IMR-90 (cell line): ENCODE data around the gene WDFY2. TPM values are rescaled to one million over a fixed set of nuclear protein-coding genes. Genes with fewer than 3 reads are reported as not detected.

ENCODE experiments used
- ATAC-seq: fragments of 200-7000 bp; cut with Tn5 transposase; 2 replicates; pipeline ENCODE4 v1.9.1; 2020; ENCODE audit warnings: low read depth, mild to moderate bottlenecking, moderate library complexity
- BruUV-seq: library from RNA; stranded (reverse); fragments of 400-500 nt; replicated peaks from 2 replicates; lab custom pipeline; 2021; lab: Mats Ljungman, UMichigan
- CTCF ChIA-PET: fragments of 300-600 bp; formaldehyde crosslinking; extraction: SDS; loops from one replicate; lab custom pipeline; 2021; ENCODE audit warnings: antibody characterized with exemption; lab: Yijun Ruan, JAX
- POLR2A ChIA-PET: fragments of 300-600 bp; sonication (Branson Sonifier 250); formaldehyde crosslinking; loops from one replicate; lab custom pipeline; 2022; ENCODE audit warnings: antibody characterized with exemption; ENCODE audit not compliant: unreplicated experiment; lab: Charles Lee
- DNase-seq: peaks from one replicate; pipeline ENCODE4 v3.0.0; 2013
- H2AFZ ChIP-seq: replicated peaks from 2 replicates; pipeline ENCODE3; 2013; ENCODE audit warnings: low read length, mild to moderate bottlenecking; ENCODE audit not compliant: poor library complexity
- H2AK5ac ChIP-seq: 2 replicates; pipeline ENCODE4 v1.6.1; 2013; ENCODE audit warnings: low read depth, low read length, inconsistent platforms
- H2AK9ac ChIP-seq: replicated peaks from 2 replicates; pipeline ENCODE3; 2013; ENCODE audit warnings: mild to moderate bottlenecking, low read depth, low read length, moderate library complexity; ENCODE audit not compliant: poor library complexity
- H2BK120ac ChIP-seq: 2 replicates; pipeline ENCODE4 v1.6.1; 2013; ENCODE audit warnings: low read depth, low read length, inconsistent platforms
- H2BK15ac ChIP-seq: 3 replicates; pipeline ENCODE4 v1.6.1; 2013; ENCODE audit warnings: low read depth, low read length, inconsistent platforms
- H2BK20ac ChIP-seq: 2 replicates; pipeline ENCODE4 v1.6.1; 2013; ENCODE audit warnings: low read depth, mild to moderate bottlenecking, inconsistent platforms, low read length, moderate library complexity
- H2BK5ac ChIP-seq: 2 replicates; pipeline ENCODE4 v1.6.1; 2013; ENCODE audit warnings: mild to moderate bottlenecking, low read depth, low read length, inconsistent platforms; ENCODE audit not compliant: poor library complexity, severe bottlenecking
- H3K14ac ChIP-seq: replicated peaks from 2 replicates; pipeline ENCODE4 v1.6.1; 2013; ENCODE audit warnings: low read depth, low read length, inconsistent platforms
- H3K18ac ChIP-seq: 2 replicates; pipeline ENCODE4 v1.6.1; 2013; ENCODE audit warnings: low read depth, low read length, control low read depth
- H3K23ac ChIP-seq: 2 replicates; pipeline ENCODE4 v1.6.1; 2013; ENCODE audit warnings: low read depth, low read length, inconsistent platforms
- H3K27ac ChIP-seq: 2 replicates; pipeline ENCODE4 v1.5.1; 2013; ENCODE audit warnings: mild to moderate bottlenecking, control low read depth, low read length; ENCODE audit not compliant: insufficient read depth
- H3K27me3 ChIP-seq: 2 replicates; pipeline ENCODE4 v1.6.1; 2013; ENCODE audit warnings: low read length; ENCODE audit not compliant: control insufficient read depth, insufficient read depth
- H3K36me3 ChIP-seq: 2 replicates; pipeline ENCODE4 v1.6.1; 2013; ENCODE audit warnings: low read length, mixed read lengths; ENCODE audit not compliant: control insufficient read depth, insufficient read depth
- H3K4ac ChIP-seq: 2 replicates; pipeline ENCODE4 v1.6.1; 2013; ENCODE audit warnings: low read depth, low read length, inconsistent platforms
- H3K4me1 ChIP-seq: 2 replicates; pipeline ENCODE4 v1.6.1; 2013; ENCODE audit warnings: low read length, mixed read lengths; ENCODE audit not compliant: control insufficient read depth, insufficient read depth
- H3K4me2 ChIP-seq: 2 replicates; pipeline ENCODE4 v1.6.1; 2013; ENCODE audit warnings: low read depth, mild to moderate bottlenecking, control low read depth, low read length, moderate library complexity
- H3K4me3 ChIP-seq: 2 replicates; pipeline ENCODE4 v1.5.1; 2013; ENCODE audit warnings: low read depth, mild to moderate bottlenecking, control low read depth, low read length, moderate library complexity; ENCODE audit not compliant: insufficient read depth
- H3K56ac ChIP-seq: 2 replicates; pipeline ENCODE4 v1.6.1; 2013; ENCODE audit warnings: low read length, inconsistent platforms; ENCODE audit not compliant: insufficient read depth; ENCODE audit errors: extremely low read depth
- H3K79me1 ChIP-seq, 2 experiments: 2 replicates each; pipeline ENCODE4 v1.6.1; 2013; ENCODE audit warnings: low read length in 2 of 2, inconsistent platforms in 1 of 2, low read depth in 1 of 2
- H3K9ac ChIP-seq: 2 replicates; pipeline ENCODE4 v1.6.1; 2013; ENCODE audit warnings: low read depth, low read length, control low read depth
- H3K9me1 ChIP-seq: 2 replicates; pipeline ENCODE4 v1.6.1; 2013; ENCODE audit warnings: low read length, inconsistent platforms; ENCODE audit not compliant: insufficient read depth
- H3K9me3 ChIP-seq: 2 replicates; pipeline ENCODE4 v1.6.1; 2013; ENCODE audit warnings: low read length; ENCODE audit not compliant: control insufficient read depth, insufficient read depth
- H4K20me1 ChIP-seq: 2 replicates; pipeline ENCODE4 v1.6.1; 2013; ENCODE audit warnings: low read length, inconsistent platforms; ENCODE audit not compliant: insufficient read depth
- H4K5ac ChIP-seq: 2 replicates; pipeline ENCODE4 v1.6.1; 2013; ENCODE audit warnings: mild to moderate bottlenecking, low read depth, low read length, control low read depth
- H4K8ac ChIP-seq, 2 experiments: 2 replicates each; pipeline ENCODE4 v1.6.1; 2013; ENCODE audit warnings: low read depth in 2 of 2, low read length in 2 of 2, control low read depth in 1 of 2, inconsistent platforms in 1 of 2
- H4K91ac ChIP-seq: 2 replicates; pipeline ENCODE4 v1.6.1; 2013; ENCODE audit warnings: low read depth, low read length, inconsistent platforms; ENCODE audit not compliant: insufficient read depth
- MAZ ChIP-seq: IDR thresholded peaks from 2 replicates; pipeline ENCODE4 v1.6.1; 2012; ENCODE audit warnings: low read depth, mild to moderate bottlenecking, low read length, improper control_type of control experiment, moderate library complexity, borderline replicate concordance
- POLR2A ChIP-seq: IDR thresholded peaks from 2 replicates; pipeline ENCODE4 v1.6.1; 2012; ENCODE audit warnings: mild to moderate bottlenecking, low read depth, low read length
- WGBS, 2 experiments: methylation state at CpG; one replicate each; pipeline versions ENCODE4 v1.1.5 to v1.1.7; 2013; ENCODE audit warnings: missing lambda C conversion rate in 2 of 2; ENCODE audit not compliant: insufficient read length in 1 of 2; ENCODE audit errors: extremely low coverage in 2 of 2; 5-methylcytosine and 5-hydroxymethylcytosine counted together
- dilution Hi-C: fragments of 300-500 bp; cut with HindIII; formaldehyde crosslinking; loops from one replicate; pipeline ENCODE4 v1.14.3; 2018; ENCODE audit warnings: low sequenced_read_pairs; ENCODE audit not compliant: unreplicated experiment
- in situ Hi-C: fragments of 300-500 bp; cut with MboI; formaldehyde crosslinking; loops from 3 replicates; pipeline ENCODE4 v1.14.3; 2019; ENCODE audit warnings: low sequenced_read_pairs, inconsistent platforms, mixed read lengths
- intact Hi-C: fragments of 100-400 bp; cut with micrococcal nuclease; formaldehyde crosslinking; loops from 2 replicates; pipeline ENCODE4 v1.10.0; 2022
- polyA plus RNA-seq, 3 experiments: library from polyadenylated mRNA; depleted of rRNA; stranded (reverse); fragments of >200 nt; gene quantifications; 2 replicates each; pipeline ENCODE4 v1.2.3, GENCODE V29; 2012; ENCODE audit warnings: low replicate concordance in 1 of 3
- total RNA-seq: library from RNA; depleted of rRNA; stranded (reverse); fragments of >200 nt; gene quantifications from 2 replicates; pipeline ENCODE4 v1.2.3, GENCODE V29; 2012

Gene WDFY2
- total and polyA plus RNA-seq, 2 of the 4 experiments (the other 2 are of a cell fraction), result 4.3 to 5.4 TPM

GRCh38 chr13:51793570-51794271 is 209.5 kb downstream of the WDFY2 start (continued):
- no peak for TF ChIP-seq MAZ

GRCh38 chr13:51794964-51795363 is 210.7 kb downstream of the WDFY2 start:
- peaks cover 10% of the 10 kb centered on the region for H3K4me1 ChIP-seq
- H2BK5ac ChIP-seq, result no peak overlapping the region
- H3K23ac ChIP-seq, result no peak overlapping the region
- intact Hi-C loops, result no loop called here
- 0 out of 4 replicates have a peak, but pooled peaks cover 0 to 5% of the 10 kb centered on the region in 2 experiments for H3K79me1 ChIP-seq
- peaks cover 12% of the 10 kb centered on the region for H3K9me1 ChIP-seq
- H3K27me3 ChIP-seq, result no peaks in the 10 kb centered on the region
- dilution Hi-C loops, result no loop called here
- H4K20me1 ChIP-seq, result no peaks in the 10 kb centered on the region
- H3K18ac ChIP-seq, result no peak overlapping the region
- in situ Hi-C loops, result loop anchor here (5.0 kb wide), 1 partner anchor 353 kb away; no protein-coding TSS in a partner anchor
- no peak overlapping the region for H3K9ac ChIP-seq
- 0 out of 2 replicates have a peak overlapping the region, but pooled peaks have one; percentile 62 for H2AK5ac ChIP-seq
- no peak for TF ChIP-seq POLR2A
- no peak overlapping the region for H3K14ac ChIP-seq
- H3K56ac ChIP-seq, result no peak overlapping the region
- no peak overlapping the region; the same call in 1 of the 2 replicates for H3K4ac ChIP-seq
- no peak overlapping the region for H2BK15ac ChIP-seq
- H3K4me3 ChIP-seq, result no peak overlapping the region
- WGBS, 2 experiments, result 100% methylated on average over 3 of the region's 4 CpGs; no CpG with 5 or more reads in 1 of the 2 experiments
- ATAC-seq, result no peak
- no peak overlapping the region for H3K4me2 ChIP-seq
- peak overlapping the region; percentile 48; the same call in 1 of the 2 replicates for H4K91ac ChIP-seq
- BruUV-seq, result no TSS peak
- ChIA-PET CTCF (no interaction called here), POLR2A (no interaction called here)
- no peak for DNase-seq
- no peak overlapping the region for H2BK20ac ChIP-seq
- H3K36me3 ChIP-seq, result no peaks in the 10 kb centered on the region
- no peak overlapping the region for H3K27ac ChIP-seq
- H2BK120ac ChIP-seq, result no peak overlapping the region; the same call in 1 of the 2 replicates
- no peaks in the 10 kb centered on the region for H3K9me3 ChIP-seq
- no peak overlapping the region for H2AFZ ChIP-seq
- H2AK9ac ChIP-seq, result peak overlapping the region; percentile 9
- H4K8ac ChIP-seq, result no peak overlapping the region
- H4K5ac ChIP-seq, result no peak overlapping the region
